Middle frontal gyrus (tissue), 1 donor: Measurements from ENCODE around the gene ARMH3.
"Not testable (repeated sequence)": the region's sequence is repeated elsewhere in the genome, so short reads cannot be mapped to it uniquely, and the experiment has no call there.

ENCODE experiments used
- DNase-seq: peaks from one replicate; pipeline ENCODE4 v3.0.0-alpha.2; 2015; ENCODE audit warnings: low spot score; ENCODE audit errors: extremely low spot score

Gene ARMH3

GRCh38 chr10:102045292-102045691 lies 10.7 kb downstream of the ARMH3 start:
- DNase-seq = no peak

DNA sequence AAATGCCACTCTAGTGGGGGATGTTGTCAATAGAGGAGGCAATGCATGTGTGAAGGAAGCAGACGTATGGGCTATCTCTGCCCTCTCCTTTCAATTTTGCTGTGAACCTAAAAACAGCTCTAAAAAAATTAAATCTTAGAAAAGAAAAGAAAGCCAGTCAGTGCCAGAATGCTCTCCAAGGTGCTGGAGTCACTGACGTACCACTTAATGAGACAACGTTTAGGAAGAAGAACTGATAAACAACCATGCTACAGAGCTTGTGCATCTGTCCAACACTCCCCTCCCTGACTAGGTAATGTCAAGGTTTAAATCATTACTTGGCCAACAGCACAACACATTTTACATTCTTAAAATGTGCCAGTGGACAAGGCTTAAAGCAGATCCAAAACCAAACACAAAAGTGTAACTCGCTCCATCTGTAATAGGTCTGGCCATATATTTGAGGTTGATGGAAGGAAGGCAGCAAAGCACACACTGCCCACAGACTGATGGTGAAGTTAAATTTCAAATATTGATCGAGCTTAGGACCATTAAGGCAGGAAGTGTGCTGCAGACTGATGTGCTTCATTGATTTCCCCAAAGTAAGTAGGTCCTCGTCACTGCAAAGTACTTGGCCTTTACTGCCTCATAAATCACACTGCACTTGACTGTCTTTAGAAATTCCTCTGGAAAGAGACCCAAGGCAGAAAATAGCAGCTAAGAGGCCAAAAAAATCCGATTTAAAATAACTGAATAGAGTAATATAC lies 15.5 kb downstream of the ARMH3 start:
- no peak for DNase-seq

- no peak for DNase-seq
Measured at GRCh38 chr10:102038410-102038809, 17.6 kb downstream of the ARMH3 start.

- DNase-seq = not testable (repeated sequence)
Measured at GRCh38 chr10:102035807-102036206, 20.2 kb downstream of the ARMH3 start.

- no peak for DNase-seq
Measured at GRCh38 chr10:102033787-102034186, 22.2 kb downstream of the ARMH3 start.

DNA sequence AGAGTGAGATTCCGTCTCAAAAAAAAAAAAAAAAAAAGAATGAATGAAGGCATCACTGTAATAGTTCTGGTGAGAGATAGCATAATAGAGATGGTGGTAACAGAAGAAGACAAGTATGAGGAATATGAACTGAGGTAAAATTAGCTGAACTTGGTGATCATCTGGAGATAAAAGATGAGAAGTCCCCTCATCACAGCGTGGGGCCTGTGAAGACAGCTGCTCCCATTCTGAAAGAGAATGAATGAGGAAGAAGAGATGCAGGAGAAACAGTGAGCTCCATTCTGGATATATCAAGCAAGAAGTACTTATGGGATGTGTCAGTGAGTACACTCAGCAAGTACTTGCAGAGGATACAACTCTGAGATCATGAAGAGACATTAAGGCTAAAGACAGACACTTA lies 28.7 kb downstream of the ARMH3 start:
- no peak for DNase-seq

- DNase-seq = no peak
Measured at GRCh38 chr10:102024799-102025198, 31.2 kb downstream of the ARMH3 start.

- DNase-seq = no peak
Measured at GRCh38 chr10:102020938-102021337, 35.0 kb downstream of the ARMH3 start.

DNA sequence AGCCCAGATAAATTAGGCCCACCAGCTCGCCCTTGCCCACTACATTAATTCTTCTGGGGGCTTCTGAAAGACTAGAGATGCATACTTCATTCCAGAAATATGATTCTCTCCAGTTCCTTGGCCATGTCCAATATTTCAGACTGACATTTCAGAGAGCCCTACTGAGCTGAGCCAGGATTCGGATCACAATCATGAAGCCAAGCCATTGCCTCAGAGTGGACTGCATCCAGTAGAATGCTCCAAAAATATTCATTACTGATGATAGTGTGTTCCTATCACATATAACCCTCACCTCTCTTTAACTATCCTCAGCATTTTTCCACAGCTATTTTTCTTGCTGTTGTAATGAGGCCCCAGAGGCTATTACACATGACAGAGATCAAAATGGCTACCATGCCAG lies 38.7 kb downstream of the ARMH3 start:
- no peak for DNase-seq

- DNase-seq = no peak
Measured at GRCh38 chr10:102016416-102016815, 39.6 kb downstream of the ARMH3 start.

DNA sequence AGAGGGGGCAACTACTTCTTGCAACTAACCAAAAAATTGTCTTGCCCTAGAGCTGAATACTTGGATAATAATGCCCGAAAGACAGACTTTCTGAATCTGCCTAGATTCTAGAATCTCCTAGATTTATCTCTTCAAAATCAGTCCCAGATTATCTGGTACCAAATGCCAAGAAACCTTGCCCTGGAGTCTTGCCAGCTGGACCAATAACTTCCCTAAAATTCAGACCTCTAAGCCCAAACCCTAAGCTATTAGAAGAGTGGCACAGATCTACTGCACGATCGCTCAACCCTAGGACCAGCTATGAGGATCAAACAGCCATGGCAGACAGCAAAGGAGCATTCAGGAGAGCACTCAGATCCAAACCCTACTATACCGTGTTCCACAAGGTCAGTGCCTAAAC lies 45.0 kb downstream of the ARMH3 start:
- DNase-seq = no peak

DNA sequence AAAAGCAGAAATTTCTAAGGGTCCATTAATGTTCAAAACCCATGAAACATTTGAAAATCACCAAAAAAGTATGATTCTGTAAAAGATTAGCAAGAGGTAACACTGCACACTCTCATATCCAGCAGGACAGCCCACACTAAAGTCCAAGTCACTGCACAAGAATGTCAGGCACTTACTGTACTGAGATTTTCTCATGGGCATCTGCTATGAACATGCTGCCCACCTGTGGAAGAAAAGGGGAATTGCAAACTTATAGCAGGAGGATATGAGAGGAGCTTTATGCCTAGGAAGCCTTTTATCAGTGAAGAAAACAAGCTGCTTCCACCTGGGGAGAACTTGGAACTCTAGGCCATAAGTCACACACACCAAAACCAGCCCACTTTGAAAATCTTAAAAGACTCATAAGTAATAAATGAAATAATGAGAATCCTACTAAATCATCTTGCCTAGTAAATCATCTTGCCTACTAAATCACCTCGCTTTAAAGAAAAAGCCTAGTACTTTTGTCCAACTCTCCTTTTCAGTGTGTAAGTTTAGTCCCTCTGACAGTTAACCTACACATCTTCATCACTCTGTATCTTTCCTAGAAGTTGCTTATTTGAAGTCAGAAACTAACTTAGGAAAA lies 46.1 kb downstream of the ARMH3 start:
- peak; percentile 74 for DNase-seq

DNA sequence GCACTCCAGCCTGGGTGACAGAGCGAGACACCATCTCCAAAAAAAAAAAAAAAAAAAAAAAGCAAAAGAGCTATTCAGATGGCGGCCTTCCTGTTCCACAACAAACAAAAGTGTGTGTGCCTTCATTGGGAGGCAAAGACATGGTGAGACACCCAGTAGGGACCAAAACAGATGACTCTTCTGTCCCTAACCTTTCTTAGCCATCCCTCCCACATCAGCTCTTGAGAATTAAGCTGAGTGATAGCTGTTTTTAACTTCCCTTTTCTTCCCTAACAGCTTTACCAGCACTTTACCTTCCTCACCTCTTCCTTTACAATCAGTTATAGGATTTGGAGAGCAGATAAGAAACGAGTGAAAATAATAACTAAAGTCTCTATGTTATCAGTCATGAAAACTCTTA lies 48.2 kb downstream of the ARMH3 start:
- DNase-seq = no peak

GRCh38 chr10:102007031-102007430 lies 48.9 kb downstream of the ARMH3 start:
- DNase-seq = not testable (repeated sequence)

- DNase-seq = peak; percentile 26
Measured at GRCh38 chr10:102004376-102004775, 51.6 kb downstream of the ARMH3 start.

DNA sequence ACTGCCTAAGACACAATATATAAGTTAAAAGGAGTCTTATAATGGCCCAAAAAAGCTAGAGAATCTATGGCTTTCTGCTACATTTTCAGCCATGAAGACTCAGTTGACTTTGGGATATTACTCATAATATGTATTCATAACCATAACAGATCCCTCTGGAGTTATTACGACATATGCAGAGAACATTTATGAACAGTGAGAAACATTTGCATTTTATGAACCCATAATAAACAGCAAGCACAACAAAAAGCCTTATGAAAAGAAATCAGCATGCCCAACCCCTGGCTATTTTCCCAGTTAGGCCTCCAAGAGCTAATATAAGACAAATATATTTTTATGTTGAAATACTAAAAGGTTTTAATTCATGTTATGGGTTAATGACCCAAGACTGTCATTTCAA lies 52.4 kb downstream of the ARMH3 start:
- DNase-seq = no peak

DNA sequence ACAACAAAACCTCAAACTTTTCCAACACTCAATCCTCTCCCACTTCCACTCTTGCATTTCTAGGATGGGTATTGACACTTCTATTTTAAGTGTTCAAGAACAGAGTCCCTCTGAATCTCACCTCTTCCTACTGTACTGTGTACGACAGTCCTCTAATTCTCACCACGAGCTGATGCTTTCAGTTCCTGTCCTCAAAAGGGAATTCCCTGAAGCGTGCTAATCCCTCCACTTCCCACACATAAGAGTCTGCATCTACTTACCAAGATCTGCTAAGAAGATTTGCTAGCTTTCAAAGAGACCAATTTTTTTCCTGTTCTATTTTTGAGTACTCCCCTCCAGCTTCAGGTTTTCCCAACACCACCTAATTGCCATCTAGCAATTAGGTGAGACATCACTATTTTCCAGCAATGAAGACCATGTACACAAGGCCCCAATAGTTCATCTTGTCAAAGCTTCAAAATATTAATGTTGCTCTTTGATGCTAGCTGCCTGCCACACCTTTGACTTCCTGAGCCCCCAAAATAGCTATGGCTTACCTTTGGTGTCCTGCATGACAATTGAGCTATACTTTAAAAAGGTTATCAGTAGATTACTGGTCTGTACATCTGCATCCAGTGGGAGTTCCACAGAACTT lies 54.4 kb downstream of the ARMH3 start:
- no peak for DNase-seq

GRCh38 chr10:101997803-101998202 lies 58.2 kb downstream of the ARMH3 start:
- no peak for DNase-seq

GRCh38 chr10:101995451-101996063 lies 60.4 kb downstream of the ARMH3 start:
- no peak for DNase-seq

GRCh38 chr10:101993651-101994200 lies 62.2 kb downstream of the ARMH3 start:
- no peak for DNase-seq

DNA sequence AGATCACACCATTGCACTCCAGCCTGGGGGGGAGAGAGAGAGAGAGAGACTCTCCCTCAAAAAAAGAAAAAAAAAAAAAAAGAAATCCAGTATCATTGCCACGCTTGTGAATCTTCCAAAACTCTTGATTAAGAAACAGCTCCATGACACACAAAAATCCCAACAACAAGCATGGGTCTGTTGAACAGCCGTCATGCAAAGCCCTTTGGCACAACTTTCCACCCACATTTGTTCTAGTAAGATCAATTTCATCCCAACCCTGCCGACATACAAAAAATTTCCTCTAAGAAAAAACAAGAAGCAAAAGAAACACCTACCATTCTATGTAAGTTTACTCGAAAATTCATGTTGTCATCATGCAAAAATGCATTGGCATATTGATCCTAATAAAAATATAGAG lies 62.8 kb downstream of the ARMH3 start:
- DNase-seq = no peak

DNA sequence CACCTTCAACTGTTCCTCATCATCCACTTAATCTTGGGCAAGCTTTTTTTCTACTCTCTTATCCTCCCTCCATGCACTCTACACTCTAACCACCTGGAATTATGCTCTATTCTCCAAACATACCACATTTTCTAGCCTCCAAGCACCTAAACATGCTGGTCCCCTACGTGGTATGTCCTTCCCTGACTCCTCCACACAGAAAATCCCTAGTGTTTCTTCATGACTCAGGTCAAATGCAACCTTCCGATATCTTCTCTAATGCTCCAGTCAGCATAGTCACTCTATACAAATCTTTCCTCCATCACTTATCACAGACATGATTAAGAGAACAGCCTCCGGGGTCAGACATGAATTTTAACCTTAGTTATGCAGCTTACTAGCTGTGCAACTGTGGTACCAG lies 68.8 kb downstream of the ARMH3 start:
- no peak for DNase-seq
